HG03469 (cell line): ENCODE measurements around the gene RCC2.

ENCODE experiments used
- ATAC-seq: cut with Tn5 transposase; IDR thresholded peaks from one replicate; pipeline ENCODE4 v1.9.1; 2021; ENCODE audit warnings: mild to moderate bottlenecking, moderate library complexity, moderate number of reproducible peaks; ENCODE audit not compliant: unreplicated experiment

RCC2 gene

GRCh38 chr1:17447501-17447992 lies 8.1 kb upstream of the RCC2 start:
- ATAC-seq, result no peak

DNA sequence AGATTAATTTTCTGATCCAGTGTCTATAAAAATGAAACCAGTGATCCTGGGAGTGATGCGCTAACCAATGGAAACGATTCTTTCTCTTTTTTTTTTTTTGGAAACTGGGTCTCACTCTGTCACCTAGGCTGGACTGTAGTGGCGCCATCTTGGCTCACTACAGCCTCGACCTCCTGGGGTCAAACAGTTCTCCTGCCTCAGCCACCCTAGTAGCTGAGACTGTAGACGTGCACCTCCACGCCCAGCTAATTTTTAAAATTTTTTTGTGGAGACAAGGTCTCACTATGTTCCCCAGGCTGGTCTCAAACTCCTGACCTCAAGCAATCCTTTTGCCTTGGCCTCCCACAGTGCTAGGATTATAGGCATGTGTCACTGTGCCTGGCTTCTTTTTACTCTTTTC lies 3.4 kb upstream of the RCC2 start:
- ATAC-seq, result no peak

GRCh38 chr1:17441993-17442357 lies 2.5 kb upstream of the RCC2 start:
- no peak for ATAC-seq

GRCh38 chr1:17441265-17441992 lies 2.0 kb upstream of the RCC2 start:
- no peak for ATAC-seq

- ATAC-seq, result no peak
Measured at GRCh38 chr1:17440827-17441168, 1.3 kb upstream of the RCC2 start.

GRCh38 chr1:17440074-17440826 lies 773 bp upstream of the RCC2 start:
- ATAC-seq, result no peak

GRCh38 chr1:17438318-17439249 lies 893 bp downstream of the RCC2 start:
- ATAC-seq, result no peak

GRCh38 chr1:17437580-17438317 lies 1.7 kb downstream of the RCC2 start:
- no peak for ATAC-seq

- ATAC-seq, result no peak
Measured at GRCh38 chr1:17437260-17437579, 2.3 kb downstream of the RCC2 start.

DNA sequence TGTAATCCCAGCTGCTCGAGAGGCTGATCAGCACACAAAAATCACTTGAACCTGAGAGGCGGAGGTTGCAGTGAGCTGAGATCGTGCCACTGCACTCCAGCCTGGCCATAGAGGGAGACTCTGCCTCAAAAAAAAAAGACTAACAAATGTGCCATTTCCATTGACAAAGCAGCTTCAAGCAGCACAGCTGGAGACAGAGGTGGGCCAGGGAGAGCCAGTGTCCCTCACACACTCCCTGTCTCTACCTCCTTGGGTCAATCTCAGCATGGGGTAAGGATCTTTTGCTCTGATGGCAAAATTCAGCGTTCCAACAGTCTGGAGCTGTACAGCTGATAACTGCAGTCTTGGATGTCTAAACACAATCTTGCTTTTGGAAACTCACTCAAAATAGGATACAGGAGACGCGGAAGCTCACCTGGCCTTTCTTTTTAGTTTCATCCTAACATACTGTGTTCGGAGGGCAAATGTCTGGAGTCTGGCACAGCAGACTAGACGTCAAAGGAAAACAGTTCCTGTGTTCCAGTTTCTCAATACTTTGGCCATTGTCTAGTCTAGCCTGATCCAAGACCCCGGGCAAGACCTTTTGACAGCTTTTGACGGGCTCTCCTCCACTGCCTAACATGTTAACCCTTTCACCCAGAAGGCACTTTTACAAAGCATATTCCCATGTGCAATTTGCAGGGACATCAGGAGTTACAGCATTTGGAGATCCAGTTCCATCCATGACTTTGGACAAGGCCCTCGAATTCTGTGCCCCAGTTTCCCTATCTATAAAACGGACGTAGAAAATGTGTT lies 2.9 kb downstream of the RCC2 start:
- no peak for ATAC-seq

- no peak for ATAC-seq
Measured at GRCh38 chr1:17434601-17435000, 4.9 kb downstream of the RCC2 start.

- no peak for ATAC-seq
Measured at GRCh38 chr1:17434016-17434415, 5.5 kb downstream of the RCC2 start.

GRCh38 chr1:17433261-17433660 lies 6.2 kb downstream of the RCC2 start:
- no peak for ATAC-seq

- no peak for ATAC-seq
Measured at GRCh38 chr1:17432412-17432811, 7.1 kb downstream of the RCC2 start.

DNA sequence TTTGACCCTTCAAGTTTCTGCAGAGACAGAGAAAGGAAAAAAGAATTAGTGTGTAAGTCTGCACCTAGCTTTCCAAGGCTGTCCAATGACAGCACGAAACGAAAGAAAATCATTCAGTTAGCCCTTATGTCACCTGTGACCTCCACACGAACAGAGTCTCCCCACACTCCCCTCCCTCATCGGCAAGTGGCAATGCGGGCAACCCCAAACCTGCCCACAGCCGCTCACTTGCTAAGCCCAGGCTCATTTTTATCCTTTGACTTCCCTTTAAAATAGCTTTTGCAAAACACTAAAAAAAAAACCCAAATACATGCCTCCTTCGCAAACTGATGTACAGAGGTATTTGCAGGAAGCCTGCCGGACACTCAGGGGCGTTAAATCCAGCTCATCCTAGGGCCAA lies 10.3 kb downstream of the RCC2 start:
- no peak for ATAC-seq

- no peak for ATAC-seq
Measured at GRCh38 chr1:17427696-17428660, 11.5 kb downstream of the RCC2 start.

DNA sequence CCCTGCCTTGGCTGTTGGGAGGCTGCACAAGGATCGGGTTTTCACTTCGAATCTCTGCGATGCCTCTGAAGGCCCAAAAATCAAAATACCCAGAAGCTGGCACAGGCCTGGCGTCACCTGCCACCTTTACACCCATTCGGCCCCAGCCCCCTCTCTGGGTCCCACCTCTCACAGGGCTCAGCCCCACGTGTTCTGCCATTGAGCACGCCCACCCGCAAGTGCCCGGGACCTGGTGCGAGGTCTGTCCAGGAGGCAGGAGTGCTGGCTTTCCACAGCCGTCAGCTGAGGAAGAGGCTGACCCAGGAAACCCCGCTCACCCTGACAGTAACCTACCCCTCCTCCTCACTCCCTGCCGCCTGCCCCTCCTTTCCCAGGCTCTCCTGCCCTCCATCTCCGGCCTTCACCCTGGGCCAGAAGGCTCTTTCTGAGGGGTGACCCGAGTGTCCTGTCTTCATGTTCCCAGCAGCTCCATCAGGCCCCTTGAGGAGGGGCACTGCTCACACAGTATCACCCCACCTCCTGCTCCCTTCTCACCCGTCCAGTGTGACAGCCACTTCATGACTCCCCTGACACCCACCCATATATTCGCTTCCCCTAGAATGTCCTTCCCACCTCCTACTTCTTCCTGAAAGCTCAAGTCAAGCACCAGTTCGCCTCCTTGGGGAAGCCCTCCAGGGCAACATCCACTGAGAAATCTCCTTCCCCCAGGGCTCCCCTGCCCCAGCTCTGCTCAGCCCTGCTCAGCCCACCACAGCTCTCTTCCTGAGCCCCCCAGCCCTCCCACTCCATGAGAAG lies 13.5 kb downstream of the RCC2 start:
- ATAC-seq, result no peak

DNA sequence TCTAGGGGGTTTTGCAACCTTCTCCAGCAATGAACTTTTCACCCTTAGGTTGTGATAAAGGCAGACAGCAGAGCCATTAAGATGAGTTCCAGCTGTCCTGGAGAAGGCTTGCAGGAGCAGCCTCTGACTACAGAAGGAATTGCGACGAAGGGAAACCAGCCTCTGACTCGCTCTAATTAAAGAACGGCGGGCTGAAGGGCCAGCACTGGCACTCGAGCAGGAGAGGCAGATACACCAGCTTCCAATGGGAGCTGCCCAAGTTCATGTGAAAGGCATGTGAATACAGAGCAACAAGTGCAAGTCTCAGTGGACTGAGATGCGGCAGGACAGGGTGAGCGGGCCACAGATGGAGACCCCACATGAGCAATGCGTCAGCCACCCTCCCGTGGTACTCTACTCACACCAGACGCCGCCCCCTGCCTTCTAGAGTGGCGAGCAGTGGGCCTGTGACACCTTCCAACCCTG lies 15.7 kb downstream of the RCC2 start:
- no peak for ATAC-seq
